Cardiac fibroblast (primary cell): ENCODE measurements around the gene OVOL1.
A peak's percentile ranks its signal among the peaks of the same experiment; 100 is the strongest.

Experiments
- DNase-seq, 2 donors: peaks; one replicate each; pipeline versions ENCODE4 v3.0.0 to v3.0.0-alpha.2; 2010; ENCODE audit warnings: low read depth in 2 of 2
- H3K4me3 ChIP-seq, 2 donors: replicated peaks in 1 of 2; 1 replicate in 1 of 2; 2 replicates in 1 of 2; pipeline ENCODE4 v1.5.1; 2011; ENCODE audit warnings: low read depth in 2 of 2, low read length in 2 of 2, mild to moderate bottlenecking in 2 of 2, moderate library complexity in 1 of 2
- TF ChIP-seq, protein P1 (sequence below): IDR thresholded peaks from one replicate; pipeline ENCODE4 v1.5.1; 2011; ENCODE audit warnings: low read depth, mild to moderate bottlenecking, low read length, inconsistent platforms

OVOL1 gene

DNA sequence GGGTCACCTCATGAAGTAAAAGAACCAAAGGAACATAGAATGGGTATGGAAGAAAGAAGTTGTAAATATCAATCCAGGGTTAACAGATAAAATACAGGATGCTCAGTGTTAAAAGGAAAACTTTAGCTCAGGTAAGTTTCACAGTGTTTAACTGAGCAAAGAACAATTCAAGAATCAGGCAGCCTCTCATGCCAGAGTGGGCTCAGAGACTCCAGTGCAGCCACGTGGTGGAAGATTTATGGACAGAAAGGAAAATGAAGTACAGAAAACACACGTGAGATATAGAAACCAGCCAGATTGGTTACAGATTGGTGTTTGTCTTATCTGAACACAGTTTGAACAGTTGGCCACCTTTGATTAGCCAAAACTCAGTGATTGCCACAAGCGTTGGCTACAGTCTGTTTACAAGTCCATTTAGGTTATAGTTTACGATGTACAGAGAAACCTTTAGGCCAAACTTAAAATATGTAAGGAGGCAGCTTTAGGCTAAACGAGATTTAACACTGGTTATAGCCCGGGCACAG lies 15.2 kb upstream of the OVOL1 start:
- no peak overlapping the region for H3K4me3 ChIP-seq
- TF ChIP-seq, protein P1, sequence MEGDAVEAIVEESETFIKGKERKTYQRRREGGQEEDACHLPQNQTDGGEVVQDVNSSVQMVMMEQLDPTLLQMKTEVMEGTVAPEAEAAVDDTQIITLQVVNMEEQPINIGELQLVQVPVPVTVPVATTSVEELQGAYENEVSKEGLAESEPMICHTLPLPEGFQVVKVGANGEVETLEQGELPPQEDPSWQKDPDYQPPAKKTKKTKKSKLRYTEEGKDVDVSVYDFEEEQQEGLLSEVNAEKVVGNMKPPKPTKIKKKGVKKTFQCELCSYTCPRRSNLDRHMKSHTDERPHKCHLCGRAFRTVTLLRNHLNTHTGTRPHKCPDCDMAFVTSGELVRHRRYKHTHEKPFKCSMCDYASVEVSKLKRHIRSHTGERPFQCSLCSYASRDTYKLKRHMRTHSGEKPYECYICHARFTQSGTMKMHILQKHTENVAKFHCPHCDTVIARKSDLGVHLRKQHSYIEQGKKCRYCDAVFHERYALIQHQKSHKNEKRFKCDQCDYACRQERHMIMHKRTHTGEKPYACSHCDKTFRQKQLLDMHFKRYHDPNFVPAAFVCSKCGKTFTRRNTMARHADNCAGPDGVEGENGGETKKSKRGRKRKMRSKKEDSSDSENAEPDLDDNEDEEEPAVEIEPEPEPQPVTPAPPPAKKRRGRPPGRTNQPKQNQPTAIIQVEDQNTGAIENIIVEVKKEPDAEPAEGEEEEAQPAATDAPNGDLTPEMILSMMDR, result no peak
- DNase-seq, result no peak

DNA sequence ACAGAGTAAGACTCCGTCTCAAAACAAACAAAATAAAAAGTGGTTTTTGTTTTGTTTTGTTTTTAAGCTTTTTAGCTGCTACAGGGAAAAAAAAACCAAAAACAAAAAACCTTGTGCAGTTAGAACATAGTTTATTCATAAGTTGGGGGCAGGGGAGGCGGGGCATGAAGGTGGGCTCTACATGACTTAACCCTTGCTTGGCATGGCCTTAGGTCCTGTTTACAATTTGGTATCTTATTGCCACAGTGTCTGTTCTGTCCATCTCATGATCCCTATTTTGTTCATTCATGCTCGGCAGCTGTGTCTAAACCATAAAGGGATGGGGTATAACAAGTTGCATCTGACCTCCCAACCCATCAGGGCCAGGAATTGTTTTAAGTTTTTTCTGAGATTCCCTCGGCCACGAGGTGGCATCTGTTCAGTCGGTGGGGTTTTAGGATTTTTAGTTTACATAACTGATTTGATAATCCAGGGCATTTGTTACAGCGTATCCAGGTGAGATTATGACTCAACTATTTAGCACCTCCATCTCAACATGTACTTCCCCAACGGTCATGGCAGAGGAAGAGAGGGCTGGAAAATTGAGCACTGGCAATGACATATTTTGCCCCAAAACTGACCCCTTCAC lies 13.0 kb upstream of the OVOL1 start:
- no peak overlapping the region for H3K4me3 ChIP-seq
- DNase-seq, result no peak
- TF ChIP-seq, protein P1, result no peak

DNA sequence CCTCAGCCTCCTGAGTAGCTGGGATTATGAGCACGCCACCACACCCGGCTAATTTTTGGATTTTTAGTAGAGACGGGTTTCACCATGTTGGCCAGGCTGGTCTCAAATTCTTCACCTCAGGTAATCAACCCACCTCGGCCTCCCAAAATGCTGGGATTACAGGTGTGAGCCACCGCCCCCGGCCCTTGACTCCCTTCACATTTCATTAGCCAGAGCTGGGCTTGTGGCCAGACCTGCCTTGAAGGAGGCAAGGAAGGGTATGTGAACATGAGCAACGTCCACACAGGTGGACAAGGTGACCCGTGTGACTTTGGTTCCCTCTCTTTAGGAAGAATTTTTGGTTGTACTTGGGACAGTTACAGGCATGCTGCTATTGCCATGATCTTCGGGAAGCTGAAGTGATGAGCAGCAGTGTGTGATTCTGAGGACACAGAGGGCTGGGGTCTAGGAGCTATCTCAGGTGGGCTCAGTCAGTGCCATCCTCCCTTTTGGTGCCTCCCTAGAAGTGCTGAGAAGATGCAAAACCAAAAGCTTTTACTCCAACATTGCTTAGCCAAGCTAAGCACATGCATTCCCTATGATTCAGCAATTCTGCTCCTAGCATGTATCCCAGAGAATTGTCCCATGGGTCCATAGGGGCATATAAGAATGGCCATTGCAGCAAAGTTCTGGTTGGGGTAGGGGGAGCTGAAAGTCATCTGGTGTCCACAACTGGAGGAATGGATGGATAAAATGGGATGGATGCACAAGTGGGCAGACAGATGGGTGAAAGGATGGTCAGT lies 12.1 kb upstream of the OVOL1 start:
- TF ChIP-seq, protein P1, result no peak
- no peak for DNase-seq
- H3K4me3 ChIP-seq, result no peak overlapping the region

DNA sequence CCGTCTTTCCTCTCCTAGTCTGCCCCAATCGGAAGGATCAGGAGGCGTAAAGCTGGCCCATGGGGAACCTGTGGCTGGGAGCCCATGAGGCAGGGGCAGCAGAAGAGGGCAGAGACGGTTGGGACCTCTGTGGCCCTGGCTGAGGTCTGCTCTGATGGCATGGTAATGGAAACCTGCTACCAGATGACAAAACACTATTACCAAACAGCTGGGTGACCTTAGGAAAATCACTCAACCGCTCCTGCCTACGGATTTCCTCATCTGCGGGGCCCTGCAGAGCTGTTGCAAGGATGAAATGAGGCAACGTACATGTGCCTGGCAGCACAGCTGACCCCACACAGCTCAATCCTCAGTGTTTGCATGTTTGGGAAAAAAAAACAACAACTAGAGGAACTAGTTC lies 10.7 kb upstream of the OVOL1 start:
- H3K4me3 ChIP-seq, result no peak overlapping the region
- DNase-seq, result peak; percentile 28 to 53
- TF ChIP-seq, protein P1, result no peak

DNA sequence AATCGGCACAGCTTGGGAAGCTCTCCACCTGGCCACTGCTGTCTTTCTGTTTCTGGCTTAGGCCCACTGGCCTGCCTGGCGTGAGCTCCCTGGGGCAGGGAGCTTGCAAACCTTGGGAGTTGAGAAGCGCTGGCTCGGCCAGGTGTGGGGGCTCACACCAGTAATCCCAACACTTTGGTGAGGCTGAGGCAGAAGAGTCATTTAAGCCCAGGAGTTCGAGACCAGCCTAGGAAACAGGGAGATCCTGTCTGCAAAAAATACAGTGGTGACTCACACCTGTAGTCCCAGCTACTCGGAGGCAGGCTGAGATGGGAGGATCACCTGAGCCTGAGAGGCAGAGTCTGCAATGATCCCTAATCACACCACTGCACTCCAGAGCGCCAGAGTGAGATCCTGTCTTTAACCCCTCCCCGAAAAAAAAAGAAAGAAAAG lies 10.1 kb upstream of the OVOL1 start:
- DNase-seq, result no peak
- no peak overlapping the region for H3K4me3 ChIP-seq
- TF ChIP-seq, protein P1, result no peak

DNA sequence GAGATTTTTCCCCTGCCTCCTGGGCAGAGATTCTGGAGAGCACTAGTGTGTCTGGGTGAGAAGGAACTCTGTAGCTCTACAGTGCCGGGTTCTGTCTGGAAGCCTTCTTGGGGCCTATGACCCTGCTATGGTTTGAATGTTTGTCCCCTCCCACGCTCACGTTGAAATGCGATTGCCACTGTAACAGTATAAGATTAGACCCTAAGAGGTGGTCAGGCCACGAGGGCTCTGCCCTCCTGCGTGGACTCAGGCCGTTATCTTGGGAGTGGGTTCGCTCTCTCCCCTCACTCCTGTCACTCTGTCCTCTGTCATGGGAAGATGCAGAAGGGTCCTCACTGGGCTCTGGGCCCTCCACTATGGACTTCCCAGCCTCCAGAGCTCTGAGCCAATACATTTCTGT lies 9.6 kb upstream of the OVOL1 start:
- H3K4me3 ChIP-seq, result no peak overlapping the region
- no peak for DNase-seq
- TF ChIP-seq, protein P1, result no peak
